HG03280 (cell line): ENCODE data around the gene UBR3.
"Not testable (repeated sequence)": the region's sequence is repeated elsewhere in the genome, so short reads cannot be mapped to it uniquely, and the experiment has no call there.

ENCODE experiments used
- ATAC-seq: cut with Tn5 transposase; IDR thresholded peaks from one replicate; pipeline ENCODE4 v1.9.1; 2021; ENCODE audit warnings: mild to moderate bottlenecking, moderate library complexity; ENCODE audit not compliant: unreplicated experiment

UBR3 gene

GRCh38 chr2:170091436-170091835 is 264.2 kb downstream of the UBR3 start:
- ATAC-seq: no peak

- no peak for ATAC-seq
Measured at GRCh38 chr2:170092436-170093060, 265.3 kb downstream of the UBR3 start.

- no peak for ATAC-seq
Measured at GRCh38 chr2:170095380-170095779, 268.1 kb downstream of the UBR3 start.

GRCh38 chr2:170098626-170099312 is 271.5 kb downstream of the UBR3 start:
- no peak for ATAC-seq

- no peak for ATAC-seq
Measured at GRCh38 chr2:170101789-170102188, 274.5 kb downstream of the UBR3 start.

- no peak for ATAC-seq
Measured at GRCh38 chr2:170106102-170106840, 279.0 kb downstream of the UBR3 start.

DNA sequence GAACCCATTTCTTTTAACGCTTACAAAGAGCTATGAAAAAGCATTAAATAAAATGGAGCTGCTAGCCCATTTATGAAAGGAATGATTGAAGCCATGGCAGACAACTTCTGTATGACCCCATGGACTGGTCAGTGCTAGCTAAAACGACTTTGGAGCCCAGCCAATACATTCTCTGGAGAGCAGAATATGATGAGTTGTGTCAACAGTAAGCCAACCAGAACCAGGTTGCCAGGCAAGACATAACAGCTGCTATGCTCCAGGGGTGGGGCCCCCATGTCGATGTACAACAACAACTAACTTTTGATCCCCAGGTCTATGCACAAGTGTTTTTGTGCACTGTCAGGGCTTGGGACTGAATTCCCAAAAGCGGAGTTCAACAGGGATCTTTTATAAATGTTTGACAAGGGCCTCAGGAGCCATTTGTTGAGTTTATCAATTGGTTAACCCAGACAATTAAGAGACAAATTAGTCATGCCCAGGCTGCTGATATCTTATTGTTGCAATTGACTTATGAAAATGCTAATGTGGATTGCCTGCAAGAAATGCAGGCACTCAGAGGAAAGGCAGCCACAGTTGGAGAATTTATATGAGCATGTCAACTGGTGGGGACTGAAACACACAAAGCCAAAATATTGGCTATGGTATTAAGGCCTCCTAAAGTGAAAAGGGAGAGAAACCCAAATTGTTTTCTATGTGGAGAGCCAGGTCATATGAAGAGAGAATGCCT is 286.1 kb downstream of the UBR3 start:
- ATAC-seq: no peak

GRCh38 chr2:170115501-170116229 is 288.4 kb downstream of the UBR3 start:
- no peak for ATAC-seq

DNA sequence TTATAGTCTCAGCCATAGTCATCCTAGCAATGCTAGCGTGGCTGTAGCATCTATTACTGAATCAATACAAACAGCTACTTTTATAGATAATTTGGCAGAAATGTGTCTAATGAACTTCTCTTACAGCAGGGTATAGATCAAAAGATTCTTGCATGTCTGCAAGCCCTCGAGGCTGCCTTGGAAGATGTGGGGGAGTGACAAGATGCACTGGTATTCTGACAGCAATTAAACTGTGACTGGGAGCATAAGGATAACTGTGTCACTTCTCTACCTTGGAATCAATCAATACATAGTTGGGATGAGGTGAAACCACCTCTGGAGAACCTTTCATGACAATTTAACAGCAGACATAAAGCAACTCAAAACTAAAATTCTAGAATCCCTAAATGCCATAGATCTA is 291.4 kb downstream of the UBR3 start:
- ATAC-seq: no peak

DNA sequence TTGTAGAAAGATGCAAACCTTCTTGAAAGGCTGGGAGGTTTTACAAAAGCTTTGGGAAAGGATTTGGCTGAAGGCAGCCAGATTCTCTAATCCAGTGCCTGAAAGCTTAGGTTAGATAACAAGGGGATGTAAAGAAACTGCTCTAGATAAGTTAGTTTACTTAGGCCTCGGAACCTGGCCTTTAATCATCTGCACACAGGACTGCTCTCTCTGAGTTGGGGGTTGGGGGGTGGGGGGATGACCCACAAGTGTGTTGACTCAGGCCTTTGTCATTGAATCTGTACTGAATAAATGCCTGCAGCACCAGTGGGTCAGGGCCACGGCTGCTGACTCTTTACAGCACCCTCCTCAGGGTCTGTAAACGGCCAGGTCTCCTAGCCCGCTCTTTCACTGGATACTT is 292.1 kb downstream of the UBR3 start:
- ATAC-seq: not testable (repeated sequence)

DNA sequence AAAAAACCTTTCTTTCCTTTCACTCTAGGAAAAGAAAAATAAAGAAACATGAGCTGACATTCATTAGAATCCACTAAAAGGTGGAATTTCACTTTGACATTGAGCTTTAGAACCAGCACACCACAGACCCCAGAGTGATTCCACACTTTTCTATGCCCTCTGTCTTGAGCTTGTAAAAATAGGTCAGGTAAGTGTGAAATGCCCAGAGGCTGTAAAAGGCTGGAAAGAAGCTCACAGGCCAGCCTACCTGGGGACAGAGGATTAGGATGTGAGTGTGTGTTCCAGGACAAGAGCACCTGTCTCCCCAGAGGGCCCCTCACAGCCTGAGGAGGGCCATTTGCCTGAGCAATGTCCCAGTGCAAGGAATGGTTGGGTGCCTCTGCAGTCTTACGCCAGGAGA is 294.4 kb downstream of the UBR3 start:
- no peak for ATAC-seq

DNA sequence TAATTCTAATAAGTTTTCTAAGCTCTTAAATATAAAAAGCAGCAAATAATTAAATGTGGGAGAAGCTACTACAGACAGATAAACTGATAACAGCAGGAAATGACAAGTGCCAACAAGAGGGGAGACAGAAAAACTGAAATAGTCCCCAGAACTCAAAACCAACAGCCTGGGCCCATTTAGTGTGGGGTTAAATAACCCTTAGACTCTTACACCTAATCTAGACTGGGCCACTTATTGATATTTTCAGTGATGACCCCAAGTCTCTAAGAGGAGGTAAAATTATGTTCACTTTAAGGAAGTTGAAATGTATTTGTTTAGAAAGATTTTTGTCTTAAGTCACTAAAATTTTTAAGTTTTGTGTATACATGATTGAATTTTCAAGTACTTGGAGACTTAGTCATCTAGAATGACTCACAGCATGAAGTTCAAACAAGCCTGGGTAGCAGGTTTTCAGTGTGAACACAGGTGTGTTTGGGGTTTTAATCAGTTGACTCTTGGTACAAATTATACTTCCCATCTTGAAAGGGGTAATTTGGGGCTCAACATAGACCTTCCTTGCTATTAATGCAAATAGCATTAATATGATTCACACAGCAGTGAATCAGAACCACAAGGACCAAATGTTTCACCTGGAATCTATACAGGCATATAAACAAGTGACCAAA is 295.8 kb downstream of the UBR3 start:
- no peak for ATAC-seq

- no peak for ATAC-seq
Measured at GRCh38 chr2:170123593-170123992, 296.3 kb downstream of the UBR3 start.

- ATAC-seq: not testable (repeated sequence)
Measured at GRCh38 chr2:170126138-170126728, 299.0 kb downstream of the UBR3 start.
